ENCODE results near the gene PLN.

Gene PLN

DNA sequence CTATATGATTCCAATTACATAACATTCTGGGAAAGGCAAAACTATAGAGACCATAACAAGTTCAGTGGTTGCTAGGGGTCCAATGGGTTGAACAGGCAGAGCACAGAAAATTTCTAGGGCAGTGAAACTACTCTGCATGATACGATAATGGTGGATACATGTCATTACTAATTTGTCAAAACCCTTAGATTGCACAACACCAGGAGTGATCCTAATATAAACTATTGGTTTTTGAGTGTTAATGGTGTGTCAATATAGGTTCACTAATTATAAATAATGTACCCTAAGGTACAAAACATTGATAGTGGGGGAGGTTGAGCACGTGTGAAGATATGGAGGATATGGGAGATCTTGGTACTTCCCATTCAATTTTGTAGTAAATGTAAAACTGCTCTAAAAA lies 42.4 kb upstream of the PLN start:
- no peak overlapping the region for H3K4me3 ChIP-seq (ENCODE audit: low read depth, low read length)
- no peaks in the 10 kb centered on the region for H3K36me3 ChIP-seq
- DNase-seq, result no peak
- TF ChIP-seq, protein P1, sequence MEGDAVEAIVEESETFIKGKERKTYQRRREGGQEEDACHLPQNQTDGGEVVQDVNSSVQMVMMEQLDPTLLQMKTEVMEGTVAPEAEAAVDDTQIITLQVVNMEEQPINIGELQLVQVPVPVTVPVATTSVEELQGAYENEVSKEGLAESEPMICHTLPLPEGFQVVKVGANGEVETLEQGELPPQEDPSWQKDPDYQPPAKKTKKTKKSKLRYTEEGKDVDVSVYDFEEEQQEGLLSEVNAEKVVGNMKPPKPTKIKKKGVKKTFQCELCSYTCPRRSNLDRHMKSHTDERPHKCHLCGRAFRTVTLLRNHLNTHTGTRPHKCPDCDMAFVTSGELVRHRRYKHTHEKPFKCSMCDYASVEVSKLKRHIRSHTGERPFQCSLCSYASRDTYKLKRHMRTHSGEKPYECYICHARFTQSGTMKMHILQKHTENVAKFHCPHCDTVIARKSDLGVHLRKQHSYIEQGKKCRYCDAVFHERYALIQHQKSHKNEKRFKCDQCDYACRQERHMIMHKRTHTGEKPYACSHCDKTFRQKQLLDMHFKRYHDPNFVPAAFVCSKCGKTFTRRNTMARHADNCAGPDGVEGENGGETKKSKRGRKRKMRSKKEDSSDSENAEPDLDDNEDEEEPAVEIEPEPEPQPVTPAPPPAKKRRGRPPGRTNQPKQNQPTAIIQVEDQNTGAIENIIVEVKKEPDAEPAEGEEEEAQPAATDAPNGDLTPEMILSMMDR (IDR thresholded peaks at IDR 0.05; ENCODE audit: low read depth, low read length), result no peak
- H3K9me3 ChIP-seq, result no peaks in the 10 kb centered on the region
- H3K4me1 ChIP-seq, result no peaks in the 10 kb centered on the region
- H3K27me3 ChIP-seq, result no peaks in the 10 kb centered on the region

DNA sequence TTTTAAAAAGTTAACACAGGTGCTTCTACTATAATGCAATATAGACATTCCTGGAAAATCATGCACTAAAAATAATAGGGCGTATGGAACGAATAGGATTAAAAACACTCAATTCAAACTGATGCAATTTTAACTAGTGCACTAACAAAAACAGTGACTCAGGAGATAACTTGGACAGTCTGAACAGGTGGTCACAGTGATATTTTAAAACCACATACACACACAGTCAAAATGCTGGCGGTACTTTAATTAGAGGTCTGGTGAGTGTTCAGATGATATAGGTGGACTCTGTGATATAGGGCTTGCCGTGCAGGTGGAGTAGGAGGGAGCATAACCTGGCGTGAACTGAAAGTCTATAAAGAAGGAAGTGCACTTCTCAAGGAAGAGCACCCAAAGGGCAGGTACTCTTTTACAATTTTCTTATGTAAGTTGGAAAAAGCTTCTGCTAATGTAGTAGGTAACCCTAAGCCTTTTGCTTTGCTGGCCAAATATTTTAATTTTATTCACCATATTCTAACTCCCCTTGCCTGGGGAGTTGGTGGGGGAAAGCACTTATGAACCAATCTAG lies 41.9 kb upstream of the PLN start:
- H3K27me3 ChIP-seq, result no peaks in the 10 kb centered on the region
- TF ChIP-seq, protein P1 (IDR thresholded peaks at IDR 0.05; ENCODE audit: low read depth, low read length), result no peak
- no peaks in the 10 kb centered on the region for H3K36me3 ChIP-seq
- no peaks in the 10 kb centered on the region for H3K4me1 ChIP-seq
- no peak for DNase-seq
- no peaks in the 10 kb centered on the region for H3K9me3 ChIP-seq
- H3K4me3 ChIP-seq (ENCODE audit: low read depth, low read length), result no peak overlapping the region

DNA sequence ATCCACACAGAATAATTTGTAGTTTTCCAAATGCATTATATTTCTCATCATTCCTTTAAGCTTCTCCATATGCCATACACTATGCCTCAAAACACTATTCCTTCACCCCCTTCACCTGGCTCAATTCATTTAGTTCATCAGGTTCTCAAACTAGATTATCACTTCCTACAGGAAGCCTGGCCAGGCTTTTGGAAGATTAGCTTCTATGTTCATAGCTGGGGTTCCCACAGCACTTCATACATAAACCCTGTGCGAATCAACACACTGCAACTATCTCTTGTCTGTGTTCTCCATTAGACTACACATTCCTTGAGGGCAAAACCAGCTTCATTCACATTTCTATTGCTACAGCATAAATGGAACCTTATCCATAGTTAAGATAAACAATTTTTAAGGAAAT lies 40.5 kb upstream of the PLN start:
- Histone ChIP-seq H3K4me3 (ENCODE audit: low read depth, low read length) (no peak overlapping the region), H3K36me3 (no peaks in the 10 kb centered on the region), H3K9me3 (no peaks in the 10 kb centered on the region), H3K27me3 (no peaks in the 10 kb centered on the region), H3K4me1 (no peaks in the 10 kb centered on the region)
- DNase-seq, result no peak
- TF ChIP-seq, protein P1 (IDR thresholded peaks at IDR 0.05; ENCODE audit: low read depth, low read length), result no peak

DNA sequence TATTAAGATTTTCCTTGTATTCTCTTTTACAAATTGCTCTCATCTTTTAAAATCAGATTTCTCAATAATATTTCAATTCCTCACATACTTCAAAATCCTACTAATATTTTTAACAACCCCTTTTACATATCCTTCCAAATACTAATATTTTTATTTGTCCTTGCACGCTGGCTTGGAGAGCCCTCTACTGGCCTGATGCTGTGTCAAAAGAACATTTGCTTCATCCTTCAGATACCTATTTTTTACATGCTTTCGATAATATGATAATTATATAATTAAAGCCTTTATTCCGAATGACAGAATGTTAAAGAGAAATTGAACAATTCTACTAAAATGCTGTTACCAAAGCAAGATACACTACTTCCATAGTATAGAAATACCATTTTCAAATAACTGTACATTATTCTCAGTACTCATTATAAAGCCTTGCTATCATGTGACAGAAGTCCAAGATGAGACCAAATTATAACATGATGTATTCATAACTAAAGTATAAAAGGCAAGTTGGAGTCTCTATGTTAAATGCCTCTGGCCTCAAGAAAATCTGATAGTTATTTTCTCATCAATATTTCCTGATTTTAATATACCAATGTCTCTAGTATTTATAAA lies 39.0 kb upstream of the PLN start:
- Histone ChIP-seq H3K9me3 (no peaks in the 10 kb centered on the region), H3K4me1 (no peaks in the 10 kb centered on the region), H3K4me3 (ENCODE audit: low read depth, low read length) (no peak overlapping the region), H3K36me3 (no peaks in the 10 kb centered on the region), H3K27me3 (no peaks in the 10 kb centered on the region)
- TF ChIP-seq, protein P1 (IDR thresholded peaks at IDR 0.05; ENCODE audit: low read depth, low read length), result peak; percentile 86
- peak; percentile 40 for DNase-seq

DNA sequence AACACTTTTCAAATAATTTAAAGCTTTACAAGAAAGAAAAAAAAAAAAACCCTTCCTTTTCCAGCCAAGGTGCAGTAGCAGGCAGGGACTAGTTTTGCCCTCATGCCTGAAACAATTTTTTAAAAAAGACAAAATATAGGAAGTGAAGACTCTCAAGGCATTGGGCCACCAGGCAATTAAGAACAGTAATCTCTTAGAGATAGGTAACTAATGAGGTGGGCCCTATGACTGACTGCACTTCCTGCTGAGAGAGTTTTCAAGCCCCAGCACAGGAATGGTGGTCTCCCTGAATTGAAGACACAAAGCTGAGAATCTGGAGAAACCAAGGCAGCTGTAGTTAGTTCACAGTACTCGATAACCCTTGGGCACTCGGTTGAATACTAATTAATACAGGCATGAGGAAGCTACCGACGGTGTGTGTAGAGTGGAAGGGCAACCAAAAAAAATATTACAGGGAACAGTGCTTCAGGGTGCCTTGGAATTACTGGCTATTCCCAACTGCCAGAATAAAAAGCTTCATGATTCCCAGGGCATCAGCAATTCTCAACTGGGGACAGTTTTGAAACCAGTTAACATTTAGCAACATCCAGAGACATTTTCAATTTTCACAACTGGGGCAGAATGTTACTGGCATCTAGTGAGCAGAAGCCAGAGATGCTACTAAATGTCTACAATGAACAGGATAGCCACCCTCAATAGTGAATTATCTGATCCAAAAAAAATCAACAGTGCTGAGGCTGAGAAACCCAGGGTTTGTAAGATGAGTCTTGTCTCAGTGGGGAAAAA lies 36.0 kb upstream of the PLN start:
- Histone ChIP-seq H3K4me3 (ENCODE audit: low read depth, low read length) (no peak overlapping the region), H3K36me3 (no peaks in the 10 kb centered on the region)
- DNase-seq, result no peak

More for the DNA sequence above, 36.0 kb upstream of the PLN start:
- H3K27me3 ChIP-seq, result no peaks in the 10 kb centered on the region
- no peaks in the 10 kb centered on the region for H3K9me3 ChIP-seq
- no peaks in the 10 kb centered on the region for H3K4me1 ChIP-seq
- TF ChIP-seq, protein P1 (IDR thresholded peaks at IDR 0.05; ENCODE audit: low read depth, low read length), result no peak
